Neural cell (in vitro differentiated cells): ENCODE measurements around the gene RAB34. TPM values are rescaled to one million over a fixed set of nuclear protein-coding genes. Genes with fewer than 3 reads are reported as not detected.

ENCODE experiments used
- H2AFZ ChIP-seq: fragments of 200-600, 300-800 bp; sonication (generic), shearing (Covaris generic); 2 replicates; pipeline ENCODE4 v1.6.0; 2014; ENCODE audit warnings: low read depth, mild to moderate bottlenecking, antibody characterized with exemption, low read length, moderate library complexity
- H3F3A ChIP-seq: fragments of 200-600 bp; shearing (Covaris generic); 2 replicates; pipeline ENCODE4 v1.6.1; 2016; ENCODE audit warnings: mild to moderate bottlenecking, moderate library complexity, mixed read lengths, antibody characterized with exemption, low read length; ENCODE audit not compliant: insufficient read depth, poor library complexity, severe bottlenecking
- H3K27ac ChIP-seq: fragments of 200-600, 300-800 bp; sonication (generic), shearing (Covaris generic); 2 replicates; pipeline ENCODE4 v1.5.1; 2014; ENCODE audit warnings: mild to moderate bottlenecking, low read length, moderate library complexity
- H3K27me3 ChIP-seq: fragments of 300-800, 200-600 bp; sonication (generic), shearing (Covaris generic); 2 replicates; pipeline ENCODE4 v1.6.0; 2014; ENCODE audit warnings: mild to moderate bottlenecking, low read depth, low read length, moderate library complexity; ENCODE audit not compliant: insufficient read depth
- H3K36me3 ChIP-seq: fragments of 300-800, 200-600 bp; sonication (generic), shearing (Covaris generic); 2 replicates; pipeline ENCODE4 v1.5.1; 2014; ENCODE audit warnings: mild to moderate bottlenecking, antibody characterized with exemption, low read length, moderate library complexity; ENCODE audit not compliant: insufficient read depth
- H3K4me2 ChIP-seq: fragments of 300-800, 200-600 bp; sonication (generic), shearing (Covaris generic); 2 replicates; pipeline ENCODE4 v1.6.0; 2014; ENCODE audit warnings: mild to moderate bottlenecking, low read length
- H3K4me3 ChIP-seq: fragments of 300-800, 200-600 bp; sonication (generic), shearing (Covaris generic); 2 replicates; pipeline ENCODE4 v1.5.1; 2014; ENCODE audit warnings: mild to moderate bottlenecking, low read length, moderate library complexity
- H3K79me2 ChIP-seq: fragments of 200-600 bp; shearing (Covaris generic); replicated peaks from 2 replicates; pipeline ENCODE4 v1.6.0; 2014; ENCODE audit warnings: mild to moderate bottlenecking, low read length, moderate library complexity; ENCODE audit not compliant: insufficient read depth
- H3K9ac ChIP-seq: fragments of 300-800, 200-600 bp; sonication (generic), shearing (Covaris generic); 2 replicates; pipeline ENCODE4 v1.6.1; 2016; ENCODE audit warnings: mild to moderate bottlenecking, low read length, mixed read lengths
- H3K9me2 ChIP-seq: fragments of 200-600 bp; shearing (Covaris generic); 2 replicates; pipeline ENCODE4 v1.6.1; 2016; ENCODE audit warnings: mild to moderate bottlenecking, low read length, mixed read lengths; ENCODE audit not compliant: insufficient read depth
- H3K9me3 ChIP-seq: fragments of 200-600, 300-800 bp; sonication (generic), shearing (Covaris generic); 2 replicates; pipeline ENCODE4 v1.6.1; 2016; ENCODE audit warnings: mild to moderate bottlenecking, mixed run types, low read length, moderate library complexity, mixed read lengths
- H4K20me1 ChIP-seq: fragments of 200-600 bp; shearing (Covaris generic); 2 replicates; pipeline ENCODE4 v1.6.1; 2016; ENCODE audit warnings: mild to moderate bottlenecking, mixed run types; ENCODE audit not compliant: insufficient read depth
- EP300 ChIP-seq: fragments of 450-650 bp; conservative IDR thresholded peaks from 2 replicates; pipeline ENCODE4 v1.6.1; 2014; ENCODE audit warnings: antibody characterized with exemption, mild to moderate bottlenecking, moderate library complexity; ENCODE audit not compliant: poor library complexity, severe bottlenecking
- EZH2 ChIP-seq: fragments of 200-600, 300-800 bp; shearing (Covaris generic), sonication (generic); IDR thresholded peaks from 2 replicates; pipeline ENCODE4 v1.6.1; 2014; ENCODE audit warnings: antibody characterized with exemption, low read length, borderline replicate concordance, mild to moderate bottlenecking; ENCODE audit not compliant: insufficient read depth, poor library complexity, severe bottlenecking
- MXI1 ChIP-seq: fragments of 450-650 bp; conservative IDR thresholded peaks from 2 replicates; pipeline ENCODE4 v1.6.1; 2014; ENCODE audit warnings: antibody characterized with exemption, mild to moderate bottlenecking; ENCODE audit not compliant: poor library complexity, severe bottlenecking
- POLR2AphosphoS5 ChIP-seq: IDR thresholded peaks from 2 replicates; pipeline ENCODE4 v1.6.1; 2012
- RAD21 ChIP-seq: fragments of 450-650 bp; conservative IDR thresholded peaks from 2 replicates; pipeline ENCODE4 v1.6.1; 2014; ENCODE audit warnings: antibody characterized with exemption, mild to moderate bottlenecking, moderate library complexity
- REST ChIP-seq: IDR thresholded peaks from 2 replicates; pipeline ENCODE4 v1.6.1; 2012; ENCODE audit warnings: borderline replicate concordance
- SMC3 ChIP-seq: fragments of 450-650 bp; conservative IDR thresholded peaks from 2 replicates; pipeline ENCODE4 v1.6.1; 2014; ENCODE audit warnings: antibody characterized with exemption, mild to moderate bottlenecking, moderate library complexity; ENCODE audit not compliant: poor library complexity
- TAF1 ChIP-seq: IDR thresholded peaks from 2 replicates; pipeline ENCODE4 v1.6.1; 2012; ENCODE audit warnings: low read depth
- polyA plus RNA-seq: library from polyadenylated mRNA; depleted of rRNA; stranded (reverse); fragments of >200 nt; gene quantifications from 2 replicates; pipeline ENCODE4 v1.2.3, GENCODE V29; 2014
- TF ChIP-seq, protein P1 (sequence below): fragments of 450-650 bp; IDR thresholded peaks from 2 replicates; pipeline ENCODE4 v1.5.1; 2014; ENCODE audit warnings: antibody characterized with exemption, mild to moderate bottlenecking, moderate library complexity; ENCODE audit not compliant: poor library complexity, severe bottlenecking

Gene RAB34
- polyA plus RNA-seq, 1 donor from 2014 or later: 9.3 TPM

DNA sequence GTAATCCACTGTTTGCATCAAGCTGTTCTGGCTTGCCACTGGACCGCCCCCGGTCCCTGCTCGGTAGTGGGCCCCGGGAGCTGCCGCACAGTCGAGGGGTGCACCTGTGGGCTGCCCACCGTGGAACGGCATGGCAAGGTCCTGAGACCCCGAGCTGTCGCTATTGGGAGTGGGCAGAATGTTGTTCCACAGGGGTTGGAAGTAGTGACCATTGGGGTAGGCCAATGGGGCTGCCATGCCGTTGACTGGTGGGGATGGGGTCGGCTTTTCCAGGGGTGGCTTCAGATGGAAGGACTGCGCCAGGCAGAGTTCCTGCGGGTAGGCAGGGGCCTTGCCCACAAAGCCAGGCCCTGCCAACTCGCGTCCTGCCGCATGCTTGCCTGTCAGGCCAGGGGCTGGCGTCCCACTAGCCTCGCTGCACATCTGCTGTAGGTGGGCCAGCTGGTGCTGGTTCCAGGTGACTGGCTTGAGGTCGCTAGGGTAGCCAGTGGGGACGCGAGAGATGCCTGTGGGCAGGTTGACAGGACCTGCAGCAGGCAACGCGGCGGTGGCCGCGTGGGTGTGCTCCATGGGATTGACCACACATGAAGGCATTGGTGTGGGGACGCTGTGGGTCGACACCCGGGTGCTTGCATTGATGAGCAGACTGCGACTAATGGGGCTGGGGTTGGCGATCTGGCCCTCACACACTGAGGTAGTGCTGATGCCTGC lies 40.9 kb upstream of the RAB34 start:
- no peaks in the 10 kb centered on the region for H3K9me3 ChIP-seq
- H4K20me1 ChIP-seq: no peaks in the 10 kb centered on the region
- no peak overlapping the region for H3K27ac ChIP-seq

GRCh38 chr17:28756049-28756804 lies 38.6 kb upstream of the RAB34 start:
- no peak overlapping the region for H3K4me3 ChIP-seq
- H3K9me2 ChIP-seq: no peaks in the 10 kb centered on the region
- peaks cover 4% of the 10 kb centered on the region for H3K79me2 ChIP-seq
- H3K9me3 ChIP-seq: no peaks in the 10 kb centered on the region
- H3K27ac ChIP-seq: no peak overlapping the region
- TF ChIP-seq RAD21 (no peak), POLR2AphosphoS5 (peak; percentile 6)
- no peak overlapping the region for H3K4me2 ChIP-seq
- H2AFZ ChIP-seq: no peak overlapping the region
- no peaks in the 10 kb centered on the region for H4K20me1 ChIP-seq
- peaks cover 4% of the 10 kb centered on the region for H3K36me3 ChIP-seq
- no peaks in the 10 kb centered on the region for H3F3A ChIP-seq
- no peaks in the 10 kb centered on the region for H3K27me3 ChIP-seq
- no peak overlapping the region for H3K9ac ChIP-seq

More for the DNA sequence above, 40.9 kb upstream of the RAB34 start:
- Histone ChIP-seq H3F3A (no peaks in the 10 kb centered on the region), H3K27me3 (no peaks in the 10 kb centered on the region), H3K9ac (no peak overlapping the region), H3K9me2 (no peaks in the 10 kb centered on the region), H3K36me3 (peaks cover 4% of the 10 kb centered on the region), H2AFZ (no peak overlapping the region), H3K79me2 (no peaks in the 10 kb centered on the region), H3K4me2 (no peak overlapping the region), H3K4me3 (no peak overlapping the region)
- TF ChIP-seq RAD21 (no peak), REST (no peak), TAF1 (no peak)

DNA sequence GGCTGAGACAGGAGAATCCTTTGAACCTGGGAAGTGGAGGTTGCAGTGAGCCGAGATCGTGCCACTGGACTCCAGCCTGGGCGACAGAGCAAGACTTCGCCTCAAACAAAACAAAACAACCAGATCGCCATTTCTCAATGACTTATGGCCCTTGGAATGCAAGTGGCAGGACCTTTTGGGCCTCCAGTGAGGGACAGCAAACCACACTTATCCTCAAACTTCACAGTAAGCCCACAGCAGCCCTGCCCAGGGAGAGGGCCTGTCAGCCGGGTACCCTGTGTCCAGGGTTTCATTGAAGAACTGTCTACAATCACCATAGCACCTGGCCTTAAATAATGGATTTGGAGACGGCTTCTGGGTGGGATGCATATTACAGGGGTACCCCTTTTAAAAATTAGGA lies 37.8 kb upstream of the RAB34 start:
- Histone ChIP-seq H3F3A (no peaks in the 10 kb centered on the region), H3K36me3 (peaks cover 8% of the 10 kb centered on the region), H3K4me3 (no peak overlapping the region), H3K27me3 (no peaks in the 10 kb centered on the region), H3K9me3 (no peaks in the 10 kb centered on the region), H3K9me2 (no peaks in the 10 kb centered on the region), H4K20me1 (peaks cover 6% of the 10 kb centered on the region), H2AFZ (no peak overlapping the region), H3K27ac (no peak overlapping the region), H3K79me2 (peaks cover 7% of the 10 kb centered on the region), H3K4me2 (no peak overlapping the region), H3K9ac (no peak overlapping the region)
- no peak for TF ChIP-seq RAD21
- no peak for TF ChIP-seq POLR2AphosphoS5
- no peak for TF ChIP-seq MXI1
- TF ChIP-seq REST: no peak
- TF ChIP-seq EP300: no peak
- no peak for TF ChIP-seq SMC3
- TF ChIP-seq, protein P1, sequence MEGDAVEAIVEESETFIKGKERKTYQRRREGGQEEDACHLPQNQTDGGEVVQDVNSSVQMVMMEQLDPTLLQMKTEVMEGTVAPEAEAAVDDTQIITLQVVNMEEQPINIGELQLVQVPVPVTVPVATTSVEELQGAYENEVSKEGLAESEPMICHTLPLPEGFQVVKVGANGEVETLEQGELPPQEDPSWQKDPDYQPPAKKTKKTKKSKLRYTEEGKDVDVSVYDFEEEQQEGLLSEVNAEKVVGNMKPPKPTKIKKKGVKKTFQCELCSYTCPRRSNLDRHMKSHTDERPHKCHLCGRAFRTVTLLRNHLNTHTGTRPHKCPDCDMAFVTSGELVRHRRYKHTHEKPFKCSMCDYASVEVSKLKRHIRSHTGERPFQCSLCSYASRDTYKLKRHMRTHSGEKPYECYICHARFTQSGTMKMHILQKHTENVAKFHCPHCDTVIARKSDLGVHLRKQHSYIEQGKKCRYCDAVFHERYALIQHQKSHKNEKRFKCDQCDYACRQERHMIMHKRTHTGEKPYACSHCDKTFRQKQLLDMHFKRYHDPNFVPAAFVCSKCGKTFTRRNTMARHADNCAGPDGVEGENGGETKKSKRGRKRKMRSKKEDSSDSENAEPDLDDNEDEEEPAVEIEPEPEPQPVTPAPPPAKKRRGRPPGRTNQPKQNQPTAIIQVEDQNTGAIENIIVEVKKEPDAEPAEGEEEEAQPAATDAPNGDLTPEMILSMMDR: no peak
- TF ChIP-seq TAF1: no peak
- no peak for TF ChIP-seq EZH2
